ENCODE measurements around the gene PRDM16.
"Not testable (repeated sequence)": the region's sequence is repeated elsewhere in the genome, so short reads cannot be mapped to it uniquely, and the experiment has no call there.

The PRDM16 gene

DNA sequence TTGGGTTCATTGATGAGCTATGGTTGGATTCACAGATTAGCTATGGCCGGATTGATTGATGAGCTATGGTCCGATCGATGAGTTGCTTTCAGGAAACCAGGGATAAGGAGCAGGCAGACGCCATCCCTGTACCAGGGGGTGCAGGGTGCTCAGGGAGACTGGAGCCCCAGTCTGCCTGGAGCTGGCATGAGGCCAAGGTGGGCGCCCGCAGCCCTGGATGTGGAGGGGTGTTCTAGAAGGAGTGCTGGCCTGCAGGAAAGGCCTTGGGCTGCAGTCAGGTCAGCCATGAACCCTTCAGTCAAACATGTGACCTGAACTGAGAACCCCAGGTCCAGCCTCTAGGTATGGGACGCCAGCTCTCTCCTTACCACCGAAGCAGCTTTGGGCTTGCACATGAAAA, 212.7 kb downstream of the PRDM16 start:
- no peak for DNase-seq
- TF ChIP-seq POLR2A (IDR thresholded peaks at IDR 0.05; ENCODE audit: low read length) (no peak), GATA1 (IDR thresholded peaks at IDR 0.05; ENCODE audit: low read depth, low read length) (no peak)

- DNase-seq: no peak
- TF ChIP-seq POLR2A (IDR thresholded peaks at IDR 0.05; ENCODE audit: low read length): no peak
- no peak for TF ChIP-seq GATA1 (IDR thresholded peaks at IDR 0.05; ENCODE audit: low read depth, low read length)
These were observed 213.2 kb downstream of the PRDM16 start for GRCh38 chr1:3282186-3282585.

DNA sequence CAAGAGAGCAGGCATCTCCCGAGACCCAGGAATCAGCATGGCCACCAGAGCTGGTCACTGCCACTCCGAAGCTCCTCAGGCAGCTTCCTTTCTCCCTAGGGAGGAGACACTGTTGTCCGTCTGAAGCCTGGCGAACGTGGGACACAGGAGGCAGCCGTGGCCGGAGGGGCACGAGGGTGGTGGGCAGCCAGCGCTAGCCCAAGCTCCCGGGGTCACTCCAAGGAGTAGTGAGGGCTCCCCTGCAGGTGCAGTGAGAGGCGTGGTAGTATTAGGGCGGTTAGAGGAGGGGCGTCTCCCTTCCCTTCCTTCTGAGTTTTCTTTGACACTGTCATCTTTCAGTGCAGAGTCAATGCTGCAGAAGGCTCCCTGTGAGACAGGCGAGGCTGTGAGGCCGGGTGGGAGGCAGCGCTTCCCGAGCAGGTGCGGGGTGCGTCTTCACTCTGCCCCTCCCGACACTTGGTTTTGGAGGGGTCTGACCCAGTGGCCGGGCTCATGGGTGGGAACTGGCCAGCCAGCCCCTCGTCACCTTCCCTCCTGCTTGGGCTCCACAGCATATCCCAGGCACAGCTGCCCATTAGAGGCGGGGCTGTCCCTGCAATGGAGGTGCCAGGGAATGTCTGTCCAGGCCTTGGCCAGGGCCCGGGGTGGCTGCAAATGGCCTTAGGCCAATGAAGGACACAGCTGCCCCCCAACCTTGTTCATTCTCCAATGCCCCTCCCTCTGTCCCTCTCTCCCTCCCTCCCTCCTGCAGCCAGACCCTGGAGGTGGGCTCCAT, 213.8 kb downstream of the PRDM16 start:
- no peak for DNase-seq
- no peak for TF ChIP-seq POLR2A (IDR thresholded peaks at IDR 0.05; ENCODE audit: low read length)
- no peak for TF ChIP-seq GATA1 (IDR thresholded peaks at IDR 0.05; ENCODE audit: low read depth, low read length)

DNA sequence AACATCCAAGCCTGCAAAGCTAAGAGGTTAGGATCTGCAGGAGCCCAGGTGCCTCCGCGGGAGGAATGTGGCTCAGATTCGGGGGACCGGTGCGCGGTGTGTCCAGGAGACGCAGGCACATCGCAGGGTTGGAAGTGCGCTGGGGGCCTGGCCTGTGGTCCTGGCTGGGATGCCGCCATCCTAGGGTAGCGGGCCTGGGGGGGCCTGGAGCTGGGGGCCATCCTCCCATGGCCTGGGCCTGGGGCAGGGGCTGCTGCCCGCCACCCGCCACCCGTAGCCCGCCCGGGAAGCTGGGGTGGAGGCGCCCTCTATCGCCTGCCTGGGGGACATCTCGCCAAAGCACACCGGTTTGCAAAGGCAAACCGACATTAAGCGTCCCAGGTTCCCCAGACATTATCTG, 214.8 kb downstream of the PRDM16 start:
- peak in 1 of 2 experiments; percentile 17 for DNase-seq
- TF ChIP-seq GATA1 (IDR thresholded peaks at IDR 0.05; ENCODE audit: low read depth, low read length): no peak
- TF ChIP-seq POLR2A (IDR thresholded peaks at IDR 0.05; ENCODE audit: low read length): no peak

GRCh38 chr1:3284691-3285090, 215.7 kb downstream of the PRDM16 start:
- no peak for TF ChIP-seq POLR2A (IDR thresholded peaks at IDR 0.05; ENCODE audit: low read length)
- no peak for TF ChIP-seq GATA1 (IDR thresholded peaks at IDR 0.05; ENCODE audit: low read depth, low read length)
- no peak for DNase-seq

DNA sequence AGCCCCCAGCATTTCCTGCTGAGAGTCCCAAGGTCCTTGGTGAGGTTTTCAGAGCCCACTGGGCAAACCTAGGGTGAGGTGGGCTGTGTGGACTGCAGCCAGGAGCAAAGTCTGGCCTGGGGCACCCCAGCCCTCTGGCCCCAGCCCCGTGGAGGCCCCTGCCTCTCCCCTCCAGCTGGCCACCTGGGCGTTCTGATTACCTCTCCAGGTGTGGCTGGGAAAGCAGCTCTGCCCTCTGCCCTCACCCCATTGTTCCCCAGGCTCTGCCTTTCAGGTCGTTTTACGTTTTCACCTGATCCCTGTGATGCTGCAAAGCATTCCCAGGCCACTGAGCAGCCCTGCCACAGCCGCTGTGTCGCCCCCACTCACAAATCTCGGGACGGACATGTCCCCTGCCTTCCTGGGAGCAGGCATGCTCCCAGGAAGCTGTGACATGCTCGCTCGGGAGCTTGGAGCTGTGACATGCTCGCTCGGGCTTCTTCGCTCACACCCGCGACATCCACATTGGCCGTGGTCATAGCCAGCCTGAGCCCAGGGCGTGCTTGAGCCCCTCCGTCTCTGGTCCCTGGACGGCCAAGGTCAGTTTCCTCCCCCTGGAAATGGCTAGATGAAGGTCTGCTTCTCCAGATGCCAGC, 216.2 kb downstream of the PRDM16 start:
- DNase-seq: no peak
- TF ChIP-seq GATA1 (IDR thresholded peaks at IDR 0.05; ENCODE audit: low read depth, low read length) (no peak), POLR2A (IDR thresholded peaks at IDR 0.05; ENCODE audit: low read length) (no peak)

GRCh38 chr1:3287095-3287494, 218.1 kb downstream of the PRDM16 start:
- not testable (repeated sequence) for DNase-seq

- TF ChIP-seq POLR2A (IDR thresholded peaks at IDR 0.05; ENCODE audit: low read length): no peak
- TF ChIP-seq GATA1 (IDR thresholded peaks at IDR 0.05; ENCODE audit: low read depth, low read length): no peak
- DNase-seq: no peak
These were observed 218.7 kb downstream of the PRDM16 start for GRCh38 chr1:3287656-3288160.

DNA sequence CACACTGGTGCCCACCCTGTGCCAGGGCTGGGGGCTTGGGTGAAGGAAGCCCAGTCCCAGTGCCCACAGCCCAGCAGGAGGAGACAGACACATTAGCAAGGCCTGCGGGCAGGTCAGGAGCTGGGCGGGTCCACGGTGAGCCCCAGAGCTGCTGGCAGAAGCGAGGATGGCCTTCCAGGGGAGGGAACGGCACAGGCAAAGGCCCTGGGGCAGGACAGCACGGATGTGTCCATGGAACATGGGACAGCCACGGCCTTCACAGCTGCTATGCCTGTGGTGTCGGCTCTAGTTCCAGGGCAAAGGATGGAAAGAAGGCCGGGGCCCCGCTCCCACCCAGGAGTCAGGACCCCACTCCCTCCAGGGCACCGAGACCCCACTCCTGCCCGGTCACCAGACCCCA, 220.5 kb downstream of the PRDM16 start:
- TF ChIP-seq GATA1 (IDR thresholded peaks at IDR 0.05; ENCODE audit: low read depth, low read length): no peak
- no peak for TF ChIP-seq POLR2A (IDR thresholded peaks at IDR 0.05; ENCODE audit: low read length)
- DNase-seq: no peak

GRCh38 chr1:3290438-3290837, 221.4 kb downstream of the PRDM16 start:
- TF ChIP-seq POLR2A (IDR thresholded peaks at IDR 0.05; ENCODE audit: low read length): no peak
- TF ChIP-seq GATA1 (IDR thresholded peaks at IDR 0.05; ENCODE audit: low read depth, low read length): no peak
- DNase-seq: no peak

GRCh38 chr1:3290915-3291314, 221.9 kb downstream of the PRDM16 start:
- DNase-seq: no peak
- no peak for TF ChIP-seq POLR2A (IDR thresholded peaks at IDR 0.05; ENCODE audit: low read length)
- TF ChIP-seq GATA1 (IDR thresholded peaks at IDR 0.05; ENCODE audit: low read depth, low read length): no peak

DNA sequence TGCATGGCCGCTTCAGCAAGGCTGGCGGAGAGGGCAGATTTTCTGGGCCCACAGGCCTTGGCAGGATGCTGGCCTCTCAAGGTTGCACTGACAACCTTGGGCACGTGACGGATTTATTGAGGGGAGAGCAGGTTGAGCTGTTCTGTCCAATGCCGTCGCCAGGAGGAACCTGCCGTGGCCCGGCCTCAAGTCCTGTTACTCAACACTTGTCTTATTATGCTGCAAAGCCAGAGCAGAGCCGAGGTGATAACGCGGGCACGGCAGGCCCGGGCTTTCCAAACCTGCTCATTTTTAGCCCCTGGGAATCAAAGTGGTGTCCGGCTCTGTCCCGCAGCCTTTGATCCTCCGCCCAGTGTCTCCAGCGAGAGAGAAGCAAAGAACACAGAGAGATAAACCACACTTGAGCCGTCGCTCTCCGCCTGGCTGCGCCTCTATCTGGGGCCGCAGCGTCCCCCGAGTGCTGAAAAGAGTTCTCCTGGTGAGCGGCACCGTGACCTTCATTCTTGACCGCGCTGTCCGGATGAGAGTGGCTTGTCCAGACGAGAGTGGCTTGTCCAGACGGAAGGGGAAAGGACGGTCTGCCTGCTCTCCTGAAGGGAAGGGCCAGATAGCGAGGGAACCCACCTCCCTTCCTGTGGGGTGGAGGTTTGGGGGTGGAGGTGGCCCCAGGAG, 223.2 kb downstream of the PRDM16 start:
- no peak for DNase-seq
- no peak for TF ChIP-seq POLR2A (IDR thresholded peaks at IDR 0.05; ENCODE audit: low read length)
- TF ChIP-seq GATA1 (IDR thresholded peaks at IDR 0.05; ENCODE audit: low read depth, low read length): no peak

DNA sequence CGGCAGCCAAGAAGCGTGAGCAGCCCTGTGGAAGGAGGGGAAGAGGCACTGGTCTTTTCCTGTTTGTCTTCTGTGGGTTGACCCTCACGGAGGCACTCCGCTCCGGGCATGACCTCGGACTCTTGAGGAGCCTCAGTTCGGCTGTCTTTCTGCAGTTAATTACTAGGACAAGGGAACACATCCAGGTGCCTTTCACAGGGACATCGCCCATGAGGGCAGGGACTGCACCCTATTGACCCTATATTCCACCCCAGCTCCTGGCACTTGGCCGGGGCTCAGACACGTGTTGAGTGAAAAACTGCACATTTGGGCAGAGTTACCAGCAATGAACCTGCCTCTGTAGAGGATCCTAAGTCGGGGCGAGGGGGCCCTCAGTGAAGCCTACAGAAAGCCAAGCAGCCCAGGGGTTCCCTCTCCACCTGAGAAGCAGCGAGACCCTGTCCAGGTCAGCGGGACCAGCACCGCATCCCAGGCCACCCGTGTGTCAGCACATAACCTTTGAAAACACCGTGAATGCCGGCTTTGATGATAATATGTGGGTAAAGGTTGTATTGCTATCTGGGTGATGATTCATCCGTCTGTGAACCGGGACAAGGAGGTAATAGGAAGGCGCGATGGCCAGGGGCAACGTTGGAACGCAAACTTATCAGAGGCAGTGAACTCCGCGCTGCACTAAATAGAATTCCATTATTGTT, 224.0 kb downstream of the PRDM16 start:
- no peak for DNase-seq
- TF ChIP-seq POLR2A (IDR thresholded peaks at IDR 0.05; ENCODE audit: low read length) (no peak), GATA1 (IDR thresholded peaks at IDR 0.05; ENCODE audit: low read depth, low read length) (no peak)

DNA sequence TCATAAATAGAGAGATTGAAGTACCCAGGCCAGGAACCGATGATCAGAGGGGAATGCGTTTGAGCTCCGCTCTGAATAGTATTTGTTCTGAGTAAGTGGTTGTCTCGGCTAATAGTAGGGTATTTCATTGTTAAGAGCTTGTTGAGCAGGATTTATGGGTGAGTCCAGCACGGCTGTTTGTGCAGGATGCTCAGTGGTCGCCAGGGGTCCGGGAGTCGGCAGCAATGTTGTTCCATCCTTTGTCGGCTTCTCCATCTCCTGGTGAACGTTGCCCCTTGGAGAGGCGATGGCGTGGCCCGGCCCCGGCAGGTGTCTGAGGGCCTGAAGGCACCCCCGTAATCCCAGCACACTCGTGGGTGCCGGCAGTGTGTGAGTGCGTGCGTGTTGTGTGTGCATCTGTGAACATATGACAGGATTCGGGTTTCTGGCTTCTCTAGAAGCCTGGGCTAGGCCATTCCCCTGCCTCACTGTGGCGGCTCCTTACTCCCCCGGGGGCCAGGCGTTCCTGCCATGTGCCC, 224.6 kb downstream of the PRDM16 start:
- no peak for DNase-seq
- TF ChIP-seq GATA1 (IDR thresholded peaks at IDR 0.05; ENCODE audit: low read depth, low read length): no peak
- TF ChIP-seq POLR2A (IDR thresholded peaks at IDR 0.05; ENCODE audit: low read length): no peak

Data from erythroblast (primary cell).